Smooth muscle cell (in vitro differentiated cells): ENCODE measurements around the gene TIMP2. TPM values are rescaled to one million over a fixed set of nuclear protein-coding genes. Genes with fewer than 3 reads are reported as not detected.

Source experiments
- DNase-seq: peaks from one replicate; lab custom pipeline; 2025; ENCODE audit not compliant: unreplicated experiment; lab: John Stamatoyannopoulos, UW
- H2AFZ ChIP-seq: fragments of 200-600 bp; sonication (generic); 2 replicates; pipeline ENCODE4 v1.6.0; 2016; ENCODE audit warnings: antibody characterized with exemption, low read depth, mild to moderate bottlenecking
- H3F3A ChIP-seq: fragments of 200-600 bp; sonication (generic); 2 replicates; pipeline ENCODE4 v1.6.0; 2017; ENCODE audit warnings: antibody characterized with exemption, low read depth
- H3K27ac ChIP-seq: fragments of 200-600 bp; sonication (generic); 2 replicates; pipeline ENCODE4 v1.5.1; 2016; ENCODE audit warnings: low read depth, mild to moderate bottlenecking
- H3K27me3 ChIP-seq: fragments of 200-600 bp; sonication (generic); 2 replicates; pipeline ENCODE4 v1.6.1; 2016; ENCODE audit warnings: low read depth, mild to moderate bottlenecking
- H3K36me3 ChIP-seq: fragments of 200-600 bp; sonication (generic); 2 replicates; pipeline ENCODE4 v1.5.1; 2016; ENCODE audit warnings: low read depth
- H3K4me1 ChIP-seq: fragments of 200-600 bp; sonication (generic); 2 replicates; pipeline ENCODE4 v1.5.1; 2016; ENCODE audit warnings: low read depth
- H3K4me2 ChIP-seq: fragments of 200-600 bp; sonication (generic); 2 replicates; pipeline ENCODE4 v1.6.0; 2016; ENCODE audit warnings: mild to moderate bottlenecking
- H3K4me3 ChIP-seq: fragments of 200-600 bp; sonication (generic); 2 replicates; pipeline ENCODE4 v1.5.1; 2016; ENCODE audit warnings: mild to moderate bottlenecking
- H3K79me2 ChIP-seq: fragments of 200-600 bp; sonication (generic); 2 replicates; pipeline ENCODE4 v1.6.0; 2016; ENCODE audit warnings: low read depth, mild to moderate bottlenecking
- H3K9ac ChIP-seq: fragments of 200-600 bp; sonication (generic); 2 replicates; pipeline ENCODE4 v1.6.0; 2016; ENCODE audit warnings: low read depth
- H3K9me3 ChIP-seq: fragments of 200-600 bp; sonication (generic); replicated peaks from 2 replicates; pipeline ENCODE4 v1.5.1; 2016; ENCODE audit warnings: low read depth
- H4K20me1 ChIP-seq: fragments of 200-600 bp; sonication (generic); 2 replicates; pipeline ENCODE4 v1.6.0; 2016; ENCODE audit warnings: low read depth
- CTCF ChIP-seq: fragments of 200-600 bp; sonication (generic); IDR thresholded peaks from 2 replicates; pipeline ENCODE4 v1.5.1; 2017; ENCODE audit warnings: borderline replicate concordance, mild to moderate bottlenecking, antibody characterized with exemption; ENCODE audit not compliant: insufficient read depth, poor library complexity, severe bottlenecking
- WGBS: methylation state at CpG from one replicate; pipeline ENCODE4 v1.1.7; 2016; ENCODE audit warnings: low lambda C conversion rate; 5-methylcytosine and 5-hydroxymethylcytosine counted together
- polyA plus RNA-seq: library from polyadenylated mRNA; unstranded; fragments of >200 nt; fragmentation: Nextera tagmentation; extraction: Ambion mirVana; gene quantifications from 2 replicates; pipeline ENCODE4 v1.2.1, GENCODE V29; 2016
- total RNA-seq: library from RNA; depleted of rRNA; stranded (reverse); fragments of >200 nt; gene quantifications from 2 replicates; pipeline ENCODE4 v1.2.3, GENCODE V29; 2014

The TIMP2 gene
- total and polyA plus RNA-seq, 2 experiments from 2014 or later, result 37.8 to 111 TPM

- no peak overlapping the region for H3K9ac ChIP-seq
- WGBS, result 36% methylated on average over 9 of the region's 9 CpGs
- H3K4me1 ChIP-seq, result peaks cover 10% of the 10 kb centered on the region
- peaks cover 17% of the 10 kb centered on the region for H3K79me2 ChIP-seq
- H3K4me2 ChIP-seq, result peak overlapping the region; percentile 75
- no peak for TF ChIP-seq CTCF
- peak overlapping the region; percentile 69 for H3K27ac ChIP-seq
- no peaks in the 10 kb centered on the region for H3K27me3 ChIP-seq
- no peaks in the 10 kb centered on the region for H3K36me3 ChIP-seq
- H3F3A ChIP-seq, result peaks cover 12% of the 10 kb centered on the region
- no peaks in the 10 kb centered on the region for H4K20me1 ChIP-seq
- H3K9me3 ChIP-seq, result no peaks in the 10 kb centered on the region
- no peak for DNase-seq
- H3K4me3 ChIP-seq, result no peak overlapping the region
- no peak overlapping the region for H2AFZ ChIP-seq
Measured at GRCh38 chr17:78875363-78876093, 49.7 kb downstream of the TIMP2 start.

DNA sequence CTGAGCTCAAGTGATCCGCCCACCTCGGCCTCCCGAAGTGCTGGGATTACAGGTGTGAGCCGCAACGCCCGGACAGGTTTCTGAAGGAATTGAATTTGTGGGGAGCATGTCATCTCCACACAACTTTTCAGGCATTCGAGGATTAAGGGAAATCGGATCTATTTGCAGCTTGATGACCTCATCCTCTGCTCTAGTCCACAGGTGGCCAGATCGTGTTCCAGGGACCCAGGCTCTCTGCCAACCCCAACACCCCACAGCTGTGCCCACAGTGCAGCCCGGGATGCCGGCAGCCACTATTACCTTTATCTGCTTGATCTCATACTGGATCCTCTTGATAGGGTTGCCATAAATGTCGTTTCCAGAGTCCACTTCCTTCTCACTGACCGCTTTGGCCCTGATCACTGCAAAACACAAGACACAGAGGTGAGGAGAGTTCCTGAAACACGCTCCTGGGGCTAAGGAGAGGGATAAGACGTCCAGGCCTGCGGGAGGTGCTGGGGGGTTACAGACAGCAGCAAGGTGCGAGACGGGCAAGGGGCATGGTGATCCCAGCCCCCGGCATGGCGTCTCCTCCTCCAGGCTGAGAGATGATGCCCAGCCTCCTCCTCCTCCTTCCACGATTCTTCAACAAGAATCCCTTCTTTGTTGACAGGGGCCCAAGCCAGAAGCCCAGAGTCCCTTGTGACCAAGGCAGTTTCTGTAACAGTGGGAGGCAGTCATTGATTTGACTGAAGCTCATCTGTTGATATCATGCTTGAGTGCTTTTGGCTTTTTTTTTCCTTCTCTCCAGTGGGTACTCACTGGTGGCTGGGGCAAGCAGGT lies 51.5 kb downstream of the TIMP2 start:
- no peak overlapping the region for H2AFZ ChIP-seq
- peaks cover 8% of the 10 kb centered on the region for H3F3A ChIP-seq
- H3K4me2 ChIP-seq, result no peak overlapping the region
- no peaks in the 10 kb centered on the region for H4K20me1 ChIP-seq
- H3K27me3 ChIP-seq, result no peaks in the 10 kb centered on the region
- no peak for DNase-seq
- H3K4me1 ChIP-seq, result peaks cover 10% of the 10 kb centered on the region
- H3K9me3 ChIP-seq, result no peaks in the 10 kb centered on the region
- H3K36me3 ChIP-seq, result no peaks in the 10 kb centered on the region
- no peak overlapping the region for H3K9ac ChIP-seq
- peaks cover 17% of the 10 kb centered on the region for H3K79me2 ChIP-seq
- no peak for TF ChIP-seq CTCF
- H3K4me3 ChIP-seq, result no peak overlapping the region
- no peak overlapping the region for H3K27ac ChIP-seq
- WGBS, result 94% methylated on average over 21 of the region's 21 CpGs

GRCh38 chr17:78872486-78872885 lies 52.7 kb downstream of the TIMP2 start:
- H3K27me3 ChIP-seq, result no peaks in the 10 kb centered on the region
- no peak overlapping the region for H3K4me2 ChIP-seq
- DNase-seq, result no peak
- H3K4me1 ChIP-seq, result peaks cover 10% of the 10 kb centered on the region
- H3K27ac ChIP-seq, result no peak overlapping the region
- H3K79me2 ChIP-seq, result peaks cover 10% of the 10 kb centered on the region
- 85% methylated on average over 6 of the region's 6 CpGs for WGBS
- H3K4me3 ChIP-seq, result no peak overlapping the region
- no peak overlapping the region for H2AFZ ChIP-seq
- H3F3A ChIP-seq, result peaks cover 7% of the 10 kb centered on the region
- no peak overlapping the region for H3K9ac ChIP-seq
- H3K36me3 ChIP-seq, result no peaks in the 10 kb centered on the region
- TF ChIP-seq CTCF, result no peak
- no peaks in the 10 kb centered on the region for H3K9me3 ChIP-seq
- no peaks in the 10 kb centered on the region for H4K20me1 ChIP-seq
